ENCODE measurements around the gene BTBD9.

DNA sequence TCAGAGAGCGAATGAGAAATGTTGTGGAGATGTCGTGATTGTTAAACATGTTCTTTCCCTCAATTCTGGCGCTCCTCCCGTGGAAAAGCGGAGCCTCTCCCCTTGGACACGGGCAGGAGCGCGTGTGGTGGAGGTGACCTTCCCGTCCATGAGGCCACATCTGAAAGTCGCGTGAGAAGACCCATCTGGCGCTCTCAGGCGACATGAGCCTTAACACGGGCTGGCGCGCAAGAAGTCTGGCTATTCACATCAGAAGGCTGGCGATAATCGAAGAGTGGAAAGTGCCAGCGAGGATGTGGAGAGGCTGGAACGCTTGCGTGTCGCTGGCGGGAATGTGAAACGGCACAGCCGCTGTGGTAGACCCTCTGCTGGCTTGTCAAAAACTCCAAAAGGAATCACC, 478.9 kb downstream of the BTBD9 start:
- TF ChIP-seq, protein P1, sequence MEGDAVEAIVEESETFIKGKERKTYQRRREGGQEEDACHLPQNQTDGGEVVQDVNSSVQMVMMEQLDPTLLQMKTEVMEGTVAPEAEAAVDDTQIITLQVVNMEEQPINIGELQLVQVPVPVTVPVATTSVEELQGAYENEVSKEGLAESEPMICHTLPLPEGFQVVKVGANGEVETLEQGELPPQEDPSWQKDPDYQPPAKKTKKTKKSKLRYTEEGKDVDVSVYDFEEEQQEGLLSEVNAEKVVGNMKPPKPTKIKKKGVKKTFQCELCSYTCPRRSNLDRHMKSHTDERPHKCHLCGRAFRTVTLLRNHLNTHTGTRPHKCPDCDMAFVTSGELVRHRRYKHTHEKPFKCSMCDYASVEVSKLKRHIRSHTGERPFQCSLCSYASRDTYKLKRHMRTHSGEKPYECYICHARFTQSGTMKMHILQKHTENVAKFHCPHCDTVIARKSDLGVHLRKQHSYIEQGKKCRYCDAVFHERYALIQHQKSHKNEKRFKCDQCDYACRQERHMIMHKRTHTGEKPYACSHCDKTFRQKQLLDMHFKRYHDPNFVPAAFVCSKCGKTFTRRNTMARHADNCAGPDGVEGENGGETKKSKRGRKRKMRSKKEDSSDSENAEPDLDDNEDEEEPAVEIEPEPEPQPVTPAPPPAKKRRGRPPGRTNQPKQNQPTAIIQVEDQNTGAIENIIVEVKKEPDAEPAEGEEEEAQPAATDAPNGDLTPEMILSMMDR (IDR thresholded peaks at IDR 0.05; ENCODE audit: extremely low read depth in 1 of 2, insufficient read depth in 1 of 2, low read depth in 1 of 2, low read length in 2 of 2): no peak
- TF ChIP-seq EZH2 (IDR thresholded peaks at IDR 0.05; ENCODE audit: borderline replicate concordance, low read depth, low read length, severe bottlenecking) (no peak), POLR2A (IDR thresholded peaks at IDR 0.05; ENCODE audit: low read depth, low read length) (no peak), MYC (IDR thresholded peaks at IDR 0.05; ENCODE audit: low read depth, low read length) (no peak), POLR2AphosphoS5 (IDR thresholded peaks at IDR 0.05; ENCODE audit: insufficient read depth, low read depth, low read length) (no peak), JUN (IDR thresholded peaks at IDR 0.05; ENCODE audit: borderline replicate concordance, insufficient read depth, insufficient read length, low read depth) (no peak), GATA2 (IDR thresholded peaks at IDR 0.05; ENCODE audit: insufficient read depth, insufficient read length, low read depth, low read length) (no peak), FOS (IDR thresholded peaks at IDR 0.05; ENCODE audit: borderline replicate concordance, insufficient read depth, low read length) (no peak)
- TF ChIP-seq, protein P2, sequence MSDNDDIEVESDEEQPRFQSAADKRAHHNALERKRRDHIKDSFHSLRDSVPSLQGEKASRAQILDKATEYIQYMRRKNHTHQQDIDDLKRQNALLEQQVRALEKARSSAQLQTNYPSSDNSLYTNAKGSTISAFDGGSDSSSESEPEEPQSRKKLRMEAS (IDR thresholded peaks at IDR 0.05; ENCODE audit: insufficient read depth, insufficient read length): no peak

Data from endothelial cell of umbilical vein (primary cell).